HUES6 (cell line): ENCODE data around the gene C20orf144.

Experiments
- H3K27ac ChIP-seq: 2 replicates; pipeline ENCODE4 v1.7.0; 2013; ENCODE audit warnings: low read depth, mild to moderate bottlenecking, low read length, inconsistent platforms
- H3K27me3 ChIP-seq: 2 replicates; pipeline ENCODE4 v1.6.1; 2013; ENCODE audit warnings: low read length; ENCODE audit not compliant: control insufficient read depth, insufficient read depth
- H3K36me3 ChIP-seq: 2 replicates; pipeline ENCODE4 v1.6.1; 2013; ENCODE audit warnings: low read length; ENCODE audit not compliant: control insufficient read depth, insufficient read depth
- H3K4me1 ChIP-seq: 2 replicates; pipeline ENCODE4 v1.6.1; 2013; ENCODE audit warnings: low read length; ENCODE audit not compliant: control insufficient read depth, insufficient read depth
- H3K4me3 ChIP-seq: 2 replicates; pipeline ENCODE4 v1.5.1; 2013; ENCODE audit warnings: low read depth, low read length
- H3K9ac ChIP-seq: one replicate; pipeline ENCODE4 v1.6.1; 2013; ENCODE audit warnings: mild to moderate bottlenecking, low read length
- H3K9me3 ChIP-seq: 2 replicates; pipeline ENCODE4 v1.6.1; 2013; ENCODE audit warnings: low read depth, low read length; ENCODE audit not compliant: control insufficient read depth, insufficient read depth

The C20orf144 gene

DNA sequence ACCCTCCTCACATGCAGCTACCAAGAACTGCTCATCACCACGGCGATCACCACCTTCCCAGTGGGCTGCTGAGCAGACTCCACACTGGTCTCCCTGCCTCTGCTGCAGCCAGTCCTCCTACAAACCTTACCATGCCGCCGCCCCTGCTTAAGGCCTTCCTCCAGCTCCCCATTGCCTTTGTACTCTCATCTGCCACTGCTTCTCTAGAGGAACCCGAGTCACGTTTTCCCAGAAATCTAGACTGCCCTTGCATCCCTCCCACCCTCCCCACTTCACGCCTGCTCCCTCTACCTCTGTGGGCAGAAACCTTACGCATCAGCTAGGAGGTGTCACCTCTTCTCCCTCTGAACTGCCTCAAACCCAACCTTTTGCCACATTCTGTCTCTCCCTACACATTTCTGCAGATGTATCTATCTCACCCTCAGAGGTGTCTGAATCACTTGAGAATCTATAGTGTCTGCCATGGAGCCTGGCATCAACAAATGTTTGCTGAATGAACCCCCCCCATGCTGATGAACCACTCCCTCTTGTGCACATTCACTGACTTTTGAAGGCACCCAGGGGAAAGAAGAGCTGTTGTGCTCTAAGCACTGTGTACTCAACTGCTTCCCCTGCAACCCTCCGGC lies 19.7 kb downstream of the C20orf144 start:
- Histone ChIP-seq H3K9ac (no peak overlapping the region), H3K27ac (no peak overlapping the region), H3K4me1 (peaks cover 17% of the 10 kb centered on the region), H3K27me3 (no peaks in the 10 kb centered on the region), H3K36me3 (peaks cover 38% of the 10 kb centered on the region), H3K4me3 (no peak overlapping the region), H3K9me3 (no peaks in the 10 kb centered on the region)

GRCh38 chr20:33684533-33685327 lies 22.6 kb downstream of the C20orf144 start:
- Histone ChIP-seq H3K36me3 (peaks cover 10% of the 10 kb centered on the region), H3K27ac (no peak overlapping the region)

GRCh38 chr20:33685328-33686099 lies 23.4 kb downstream of the C20orf144 start:
- Histone ChIP-seq H3K27ac (no peak overlapping the region), H3K9me3 (no peaks in the 10 kb centered on the region), H3K9ac (peak overlapping the region; percentile 86), H3K4me3 (peak overlapping the region; percentile 86), H3K27me3 (peaks cover 8% of the 10 kb centered on the region; the same call in 1 of the 2 replicates), H3K36me3 (peaks cover 3% of the 10 kb centered on the region; the same call in 1 of the 2 replicates), H3K4me1 (peaks cover 26% of the 10 kb centered on the region)

More at GRCh38 chr20:33684533-33685327, 22.6 kb downstream of the C20orf144 start:
- Histone ChIP-seq H3K9me3 (no peaks in the 10 kb centered on the region), H3K4me1 (peaks cover 20% of the 10 kb centered on the region), H3K4me3 (peak overlapping the region; percentile 86), H3K27me3 (peaks cover 8% of the 10 kb centered on the region; the same call in 1 of the 2 replicates), H3K9ac (peak overlapping the region; percentile 86)

DNA sequence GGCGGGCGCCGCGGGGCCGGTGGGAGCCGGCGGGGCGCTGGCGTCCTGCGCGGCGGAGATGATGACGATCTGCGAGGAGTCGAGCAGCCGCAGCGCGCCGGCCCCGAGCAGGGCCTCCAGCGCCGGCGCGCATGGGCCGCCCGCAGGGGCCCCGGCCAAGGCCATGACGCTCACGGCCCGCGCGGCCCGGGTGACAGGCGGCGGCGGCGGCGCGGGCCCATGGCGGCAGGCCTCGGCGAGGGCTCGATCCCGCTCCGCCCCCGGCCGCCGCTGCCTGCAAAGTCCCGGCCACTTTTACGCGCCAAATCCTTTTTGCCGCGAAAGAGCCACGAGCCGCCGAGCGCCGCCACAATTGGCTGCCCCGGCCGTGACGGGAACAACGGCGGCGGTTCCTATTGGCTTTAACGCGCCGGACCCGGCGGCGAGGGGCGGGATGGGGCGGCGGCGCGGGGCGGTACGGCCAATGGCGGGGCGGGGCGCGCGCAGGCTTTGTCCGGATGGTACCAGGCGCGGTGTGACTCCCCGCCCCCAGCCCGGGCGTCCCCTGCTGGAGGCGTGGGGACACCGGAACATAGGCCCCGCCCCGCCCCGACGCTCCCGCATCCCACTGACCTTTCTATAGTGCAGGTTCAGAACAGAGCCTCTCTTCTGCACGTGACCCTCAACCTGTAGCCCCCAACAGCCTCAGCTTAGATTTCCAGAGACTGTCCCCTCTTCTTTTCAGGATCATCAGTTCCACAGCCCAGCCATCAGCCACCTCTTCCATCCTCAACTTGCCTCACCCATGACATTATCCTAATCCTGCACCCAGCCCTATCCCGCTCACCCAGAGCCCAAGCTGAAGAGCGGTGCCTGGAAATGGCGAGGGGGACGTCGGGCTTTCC lies 24.2 kb downstream of the C20orf144 start, which contains the start of gene E2F1:
Gene E2F1, minus strand, starts transcription at position 286 of the 884 bp plus-strand sequence. Its CDS starts 121 bp downstream, at position 165.
- Histone ChIP-seq H3K27ac (no peak within 1 kb of the TSS), H3K36me3 (no peaks in the 10 kb centered on the region), H3K4me1 (peaks cover 26% of the 10 kb centered on the region), H3K27me3 (peaks cover 8% of the 10 kb centered on the region; the same call in 1 of the 2 replicates), H3K4me3 (peak within 1 kb of the TSS; percentile 86), H3K9ac (peak within 1 kb of the TSS; percentile 86), H3K9me3 (no peaks in the 10 kb centered on the region)

- Histone ChIP-seq H3K27me3 (peaks cover 8% of the 10 kb centered on the region; the same call in 1 of the 2 replicates), H3K9ac (peak overlapping the region; percentile 24), H3K4me3 (peak overlapping the region; percentile 40), H3K9me3 (no peaks in the 10 kb centered on the region), H3K4me1 (peaks cover 26% of the 10 kb centered on the region), H3K27ac (no peak overlapping the region), H3K36me3 (no peaks in the 10 kb centered on the region)
These were observed 24.8 kb downstream of the C20orf144 start for GRCh38 chr20:33686984-33687366.

GRCh38 chr20:33687370-33687915 lies 25.3 kb downstream of the C20orf144 start:
- peaks cover 8% of the 10 kb centered on the region; the same call in 1 of the 2 replicates for H3K27me3 ChIP-seq
- H3K4me3 ChIP-seq, result no peak overlapping the region
- H3K4me1 ChIP-seq, result peaks cover 26% of the 10 kb centered on the region
- H3K9ac ChIP-seq, result peak overlapping the region; percentile 24
- no peak overlapping the region for H3K27ac ChIP-seq
- no peaks in the 10 kb centered on the region for H3K9me3 ChIP-seq
- H3K36me3 ChIP-seq, result no peaks in the 10 kb centered on the region

- H3K4me3 ChIP-seq, result no peak overlapping the region
- peaks cover 26% of the 10 kb centered on the region for H3K4me1 ChIP-seq
- no peak overlapping the region for H3K27ac ChIP-seq
- H3K9ac ChIP-seq, result no peak overlapping the region
- H3K27me3 ChIP-seq, result peaks cover 8% of the 10 kb centered on the region; the same call in 1 of the 2 replicates
- no peaks in the 10 kb centered on the region for H3K36me3 ChIP-seq
- no peaks in the 10 kb centered on the region for H3K9me3 ChIP-seq
These were observed 26.1 kb downstream of the C20orf144 start for GRCh38 chr20:33687993-33688937.

DNA sequence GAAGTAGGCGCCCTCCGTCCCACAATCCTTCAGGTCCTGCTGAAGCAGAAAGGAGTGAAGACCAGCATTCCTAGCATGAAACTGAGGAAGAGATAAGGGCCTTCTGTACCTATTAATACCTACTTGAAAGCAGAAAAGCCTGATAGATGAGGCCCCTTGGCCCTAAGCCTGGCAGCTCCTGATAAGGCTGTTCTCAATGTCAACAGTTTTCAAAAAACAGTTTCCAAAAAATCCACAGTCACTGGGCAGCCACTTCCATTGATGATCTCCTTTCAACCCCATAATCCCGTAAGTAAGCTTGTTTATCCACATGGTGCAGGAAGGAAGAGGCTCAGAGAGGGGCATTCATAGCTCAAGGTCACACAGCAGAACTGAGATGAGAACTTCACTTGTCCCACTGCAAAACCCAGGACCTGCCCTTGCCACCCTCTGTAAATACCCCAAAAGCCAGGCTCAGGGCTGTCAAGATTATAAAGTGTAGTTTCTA lies 26.9 kb downstream of the C20orf144 start:
- H3K4me1 ChIP-seq, result peaks cover 26% of the 10 kb centered on the region
- no peaks in the 10 kb centered on the region for H3K9me3 ChIP-seq
- no peaks in the 10 kb centered on the region for H3K36me3 ChIP-seq
- no peak overlapping the region for H3K4me3 ChIP-seq
- no peak overlapping the region for H3K9ac ChIP-seq
- H3K27me3 ChIP-seq, result peaks cover 8% of the 10 kb centered on the region; the same call in 1 of the 2 replicates
- H3K27ac ChIP-seq, result no peak overlapping the region

DNA sequence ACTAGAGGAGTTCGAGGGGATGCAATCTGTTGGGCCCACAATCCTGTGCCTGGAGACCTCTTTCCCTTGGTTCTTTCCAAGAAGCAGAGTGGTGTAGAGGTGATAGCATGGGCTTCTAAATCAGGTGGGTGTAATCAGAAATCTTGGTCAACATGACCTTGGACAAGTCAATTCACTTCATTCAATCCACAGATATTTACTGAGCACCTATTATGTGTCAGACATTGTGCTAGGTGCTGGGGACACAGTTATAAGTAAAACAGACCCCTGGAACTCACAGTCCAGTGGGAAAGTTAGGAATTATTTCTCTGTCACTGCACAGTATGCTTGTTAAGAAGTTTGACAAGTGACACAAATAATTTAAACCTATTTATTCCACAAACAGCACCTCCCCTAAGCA lies 27.4 kb downstream of the C20orf144 start:
- H3K4me1 ChIP-seq, result peaks cover 28% of the 10 kb centered on the region
- H3K9ac ChIP-seq, result no peak overlapping the region
- no peak overlapping the region for H3K27ac ChIP-seq
- no peaks in the 10 kb centered on the region for H3K36me3 ChIP-seq
- H3K4me3 ChIP-seq, result no peak overlapping the region
- peaks cover 8% of the 10 kb centered on the region; the same call in 1 of the 2 replicates for H3K27me3 ChIP-seq
- no peaks in the 10 kb centered on the region for H3K9me3 ChIP-seq
